Endothelial cell of umbilical vein (primary cell): ENCODE results near the gene NCMAP.

Experiments
- EZH2 ChIP-seq: IDR thresholded peaks from 2 replicates; pipeline ENCODE4 v1.6.1; 2012; ENCODE audit warnings: borderline replicate concordance, low read depth, mild to moderate bottlenecking, moderate library complexity, low read length, inconsistent platforms; ENCODE audit not compliant: severe bottlenecking
- GATA2 ChIP-seq: IDR thresholded peaks from 2 replicates; pipeline ENCODE4 v1.7.0; 2011; ENCODE audit warnings: low read depth, mild to moderate bottlenecking, moderate library complexity, mixed read lengths, low read length; ENCODE audit not compliant: insufficient read length, insufficient read depth
- MYC ChIP-seq: IDR thresholded peaks from one replicate; pipeline ENCODE4 v1.6.1; 2011; ENCODE audit warnings: mild to moderate bottlenecking, low read depth, low read length
- POLR2A ChIP-seq: IDR thresholded peaks from 2 replicates; pipeline ENCODE4 v1.6.1; 2012; ENCODE audit warnings: low read depth, mild to moderate bottlenecking, control low read depth, low read length
- POLR2AphosphoS5 ChIP-seq: IDR thresholded peaks from 2 replicates; pipeline ENCODE4 v1.6.1; 2012; ENCODE audit warnings: low read depth, mild to moderate bottlenecking, control low read depth, low read length, moderate library complexity; ENCODE audit not compliant: insufficient read depth
- TF ChIP-seq, protein P1 (sequence below), 2 donors: IDR thresholded peaks; 1 replicate in 1 of 2; 2 replicates in 1 of 2; pipeline ENCODE4 v1.5.1; 2011; ENCODE audit warnings: low read length in 2 of 2, mild to moderate bottlenecking in 2 of 2, moderate library complexity in 2 of 2, control low read depth in 1 of 2, inconsistent platforms in 1 of 2, low read depth in 1 of 2; ENCODE audit not compliant: insufficient read depth in 1 of 2; ENCODE audit errors: extremely low read depth in 1 of 2

DNA sequence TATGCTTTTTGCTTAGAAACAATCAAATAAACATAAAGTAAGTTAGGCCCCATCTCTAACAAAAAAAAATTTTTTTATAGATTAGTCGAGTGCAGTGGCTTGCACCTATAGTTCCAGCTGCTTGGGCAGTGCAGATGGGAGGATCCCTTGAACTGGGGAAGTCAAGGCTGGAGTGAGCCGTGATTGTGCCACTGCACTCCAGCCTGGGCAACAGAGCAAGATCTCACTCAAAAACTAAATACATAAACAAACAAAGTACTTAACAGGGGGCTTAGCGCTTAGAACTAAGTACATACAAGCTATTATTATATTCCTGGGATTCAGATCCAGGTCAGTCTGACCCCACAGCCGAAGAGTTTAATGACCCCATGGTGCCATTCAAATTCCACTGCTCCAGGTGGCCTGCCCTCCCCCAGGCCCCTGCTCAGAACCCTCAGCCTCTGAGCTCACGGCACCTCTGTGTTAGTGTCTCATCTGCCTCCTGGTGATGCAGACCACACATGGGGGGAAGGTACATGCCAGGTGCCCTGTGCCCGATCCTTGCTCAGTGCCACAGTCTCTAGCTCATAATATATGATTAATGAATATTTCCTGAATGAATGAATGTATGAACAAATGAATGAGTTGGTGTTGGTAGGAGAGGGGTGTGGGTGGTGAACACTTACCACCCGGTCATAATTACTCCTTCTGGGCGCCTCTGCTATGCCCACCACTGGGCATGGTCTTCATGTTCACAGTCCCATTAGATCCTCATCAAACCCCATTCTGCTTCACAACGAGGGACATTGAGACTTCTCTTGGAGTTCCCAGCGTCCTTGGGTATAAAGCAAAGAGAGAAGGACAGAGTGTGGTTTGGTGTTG, 14.6 kb downstream of the NCMAP start:
- TF ChIP-seq POLR2A (no peak), POLR2AphosphoS5 (no peak), EZH2 (no peak), GATA2 (no peak), MYC (no peak)
- TF ChIP-seq, protein P1, sequence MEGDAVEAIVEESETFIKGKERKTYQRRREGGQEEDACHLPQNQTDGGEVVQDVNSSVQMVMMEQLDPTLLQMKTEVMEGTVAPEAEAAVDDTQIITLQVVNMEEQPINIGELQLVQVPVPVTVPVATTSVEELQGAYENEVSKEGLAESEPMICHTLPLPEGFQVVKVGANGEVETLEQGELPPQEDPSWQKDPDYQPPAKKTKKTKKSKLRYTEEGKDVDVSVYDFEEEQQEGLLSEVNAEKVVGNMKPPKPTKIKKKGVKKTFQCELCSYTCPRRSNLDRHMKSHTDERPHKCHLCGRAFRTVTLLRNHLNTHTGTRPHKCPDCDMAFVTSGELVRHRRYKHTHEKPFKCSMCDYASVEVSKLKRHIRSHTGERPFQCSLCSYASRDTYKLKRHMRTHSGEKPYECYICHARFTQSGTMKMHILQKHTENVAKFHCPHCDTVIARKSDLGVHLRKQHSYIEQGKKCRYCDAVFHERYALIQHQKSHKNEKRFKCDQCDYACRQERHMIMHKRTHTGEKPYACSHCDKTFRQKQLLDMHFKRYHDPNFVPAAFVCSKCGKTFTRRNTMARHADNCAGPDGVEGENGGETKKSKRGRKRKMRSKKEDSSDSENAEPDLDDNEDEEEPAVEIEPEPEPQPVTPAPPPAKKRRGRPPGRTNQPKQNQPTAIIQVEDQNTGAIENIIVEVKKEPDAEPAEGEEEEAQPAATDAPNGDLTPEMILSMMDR (IDR thresholded peaks at IDR 0.05; ENCODE audit: extremely low read depth in 1 of 2, insufficient read depth in 1 of 2, low read depth in 1 of 2, low read length in 2 of 2): no peak
